NCI-H2196 treated with DMSO at 0.1 percent for 48 hours (cell line): ENCODE results near the gene TSPAN1.
A peak's percentile ranks its signal among the peaks of the same experiment; 100 is the strongest.

Source experiments
- DNase-seq: peaks from one replicate; lab custom pipeline; 2025; ENCODE audit not compliant: unreplicated experiment; lab: John Stamatoyannopoulos, UW

The TSPAN1 gene

DNA sequence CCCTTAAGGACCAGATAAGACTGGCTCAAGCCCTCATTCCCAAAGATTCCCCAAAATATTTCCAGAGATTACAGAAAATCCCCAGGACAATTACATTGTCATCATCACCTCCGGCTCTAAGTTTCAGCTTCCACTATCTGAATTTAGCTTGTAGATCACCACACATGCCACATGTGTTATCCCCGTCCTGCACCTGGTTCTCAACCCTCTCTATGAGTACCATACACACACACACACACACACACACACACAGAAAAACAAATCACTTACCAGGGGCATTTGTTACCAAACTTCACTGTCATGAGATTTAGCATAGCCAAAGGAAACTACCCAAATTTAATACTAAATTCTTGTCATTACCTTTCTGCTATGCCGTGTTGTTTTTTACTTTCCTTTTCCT is 15.4 kb upstream of the TSPAN1 start:
- no peak for DNase-seq

DNA sequence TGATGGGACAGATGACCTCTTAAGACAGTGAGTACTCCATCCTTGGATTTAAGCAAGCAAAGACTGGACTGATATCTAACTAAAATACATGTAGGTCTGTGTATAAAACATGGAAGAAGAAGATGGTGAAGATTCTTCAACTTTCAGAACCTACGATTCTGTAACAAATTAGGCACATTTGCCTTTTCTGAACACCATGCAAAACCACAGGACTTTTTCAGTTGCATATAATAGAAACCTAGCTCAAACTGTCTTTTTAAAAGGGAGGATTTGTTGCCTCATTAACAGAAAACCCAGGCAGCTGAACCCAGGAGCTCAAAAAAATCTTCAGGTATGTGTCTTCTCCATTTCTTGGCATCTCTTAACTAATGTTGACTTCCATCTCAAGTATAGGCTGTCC is 14.7 kb upstream of the TSPAN1 start:
- no peak for DNase-seq

DNA sequence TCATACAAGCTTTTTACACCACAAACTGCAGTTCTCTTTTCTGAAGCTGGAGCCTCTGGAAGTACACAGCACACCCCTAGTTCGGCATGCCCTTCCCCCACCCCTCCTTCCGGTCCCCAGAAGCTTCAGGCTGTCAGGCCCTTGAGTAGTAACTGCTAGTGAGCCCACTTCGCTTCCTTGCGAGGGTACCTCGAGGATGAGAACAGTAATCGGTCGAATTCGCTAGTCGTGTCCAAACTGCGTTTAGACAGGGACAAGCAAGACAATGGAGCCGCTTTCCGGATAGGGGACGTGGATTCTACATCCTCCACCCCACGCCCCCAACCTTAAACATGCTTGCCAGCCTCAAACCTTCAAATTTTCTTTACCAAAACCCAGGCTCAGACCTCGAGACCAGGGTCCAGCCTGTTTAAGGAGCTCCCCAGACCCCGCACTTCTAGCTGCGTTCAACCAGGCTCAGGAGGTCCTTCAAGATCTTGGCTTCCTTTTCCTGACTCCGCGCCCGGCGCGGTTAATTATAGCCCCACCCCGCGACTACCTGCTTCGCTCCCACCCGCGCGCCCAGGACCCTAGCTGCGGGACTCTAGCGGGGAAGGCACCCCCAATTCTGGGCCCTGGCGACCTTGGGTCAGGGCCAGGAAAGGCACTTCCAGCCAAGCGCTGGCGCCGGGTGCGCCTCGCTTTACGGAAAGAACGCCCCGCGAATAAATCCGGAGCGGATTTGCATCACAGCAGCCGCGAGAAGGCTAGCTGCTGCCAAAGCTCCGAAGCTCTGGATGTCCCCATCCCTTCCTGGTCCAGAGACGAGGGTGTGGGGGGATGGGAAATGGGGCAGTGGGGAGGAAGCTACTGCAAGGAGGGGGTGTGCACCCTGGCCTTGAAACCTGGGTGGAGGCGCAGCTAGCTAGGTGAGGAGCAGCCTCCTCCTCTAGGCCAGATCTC is 8.1 kb upstream of the TSPAN1 start:
- DNase-seq = no peak

DNA sequence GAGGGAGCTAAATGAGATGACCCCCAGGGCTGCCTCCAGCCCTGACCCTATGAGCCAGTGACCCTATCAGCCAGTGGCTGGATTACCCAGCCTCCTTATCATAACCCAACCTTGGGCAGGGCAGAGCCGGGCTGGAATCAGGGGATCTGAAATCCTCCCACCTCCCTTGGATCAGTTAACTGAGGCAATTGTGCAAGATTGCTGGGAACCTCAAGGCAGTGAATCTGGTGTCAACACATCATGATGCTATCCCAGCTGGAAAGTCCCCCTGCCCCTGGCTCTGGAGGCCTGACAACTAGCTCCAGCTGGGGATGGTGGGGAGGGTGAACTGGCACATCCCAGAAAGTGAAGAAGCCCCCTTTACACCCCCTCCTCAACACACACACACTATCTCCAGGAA is 6.4 kb upstream of the TSPAN1 start:
- DNase-seq = no peak

DNA sequence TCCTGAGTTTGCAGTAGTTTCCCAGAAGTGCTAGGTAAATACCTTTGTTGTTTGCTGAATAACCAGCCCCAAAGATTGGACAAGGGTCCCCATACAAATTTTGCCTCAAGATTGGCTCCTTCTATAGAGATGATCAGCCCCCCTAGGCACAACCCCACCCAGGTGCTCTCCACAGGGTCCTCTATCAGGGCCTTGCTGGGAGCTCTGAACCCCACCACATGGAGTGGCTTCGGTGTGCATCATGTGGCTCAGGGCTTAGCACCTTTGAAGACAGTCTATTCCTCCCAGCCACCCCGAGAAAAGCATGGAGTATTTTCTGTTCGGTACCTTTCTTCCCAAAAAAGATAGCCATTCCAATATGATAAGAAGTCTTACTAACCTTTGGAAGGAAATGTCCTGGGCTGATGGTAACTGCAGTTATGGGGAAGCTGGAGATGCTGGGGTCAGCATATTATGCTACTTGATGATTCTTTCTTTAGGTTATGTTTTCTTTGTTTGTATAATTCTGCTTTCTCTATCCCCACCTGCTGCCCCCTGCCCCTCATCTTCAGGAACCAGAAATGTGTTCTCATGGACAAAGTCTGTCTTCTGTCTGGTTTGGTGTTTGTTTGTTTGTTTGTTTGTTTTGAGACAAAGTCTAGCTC is 5.0 kb upstream of the TSPAN1 start:
- DNase-seq = no peak

DNA sequence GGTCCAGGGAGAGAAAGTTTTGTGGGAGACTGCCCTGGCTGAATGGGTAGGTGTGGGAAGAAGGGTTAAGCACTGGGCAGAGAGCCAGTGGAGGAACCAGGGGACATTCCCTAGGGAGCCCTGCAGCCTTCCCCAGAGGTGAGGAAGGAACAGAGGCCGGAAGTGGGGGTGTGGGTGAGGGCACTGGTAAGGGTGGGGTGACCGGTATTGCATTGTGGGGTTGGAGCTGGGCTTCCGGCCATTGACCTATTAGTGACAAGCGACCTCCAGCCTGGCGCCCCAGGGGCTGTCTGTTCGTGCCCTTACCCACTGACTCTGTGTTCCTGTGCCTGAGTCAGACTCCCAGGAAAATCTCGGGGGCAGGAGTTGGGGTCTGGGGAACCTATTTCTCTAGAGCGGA is 3.5 kb upstream of the TSPAN1 start:
- no peak for DNase-seq

DNA sequence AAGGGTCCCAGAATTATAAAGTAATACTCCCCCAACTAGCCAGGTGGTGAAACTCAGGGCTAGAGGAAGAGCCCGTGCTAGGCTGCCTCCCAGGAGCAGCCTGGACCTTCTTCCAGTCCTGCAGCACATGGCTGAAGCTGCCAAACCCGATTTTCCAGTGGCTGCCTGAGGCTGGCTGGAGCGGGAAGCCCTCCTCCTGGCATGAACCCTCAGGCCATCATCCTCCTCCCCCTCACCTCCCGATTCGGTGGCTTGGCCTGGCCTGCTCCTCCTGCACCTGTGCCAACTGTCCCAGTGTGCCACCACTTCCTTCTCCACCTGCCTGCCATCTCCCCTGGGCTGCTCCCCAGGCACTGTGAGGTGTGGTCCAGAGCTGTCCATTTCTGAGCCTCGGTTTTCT is 3.0 kb upstream of the TSPAN1 start:
- DNase-seq = peak; percentile 17

DNA sequence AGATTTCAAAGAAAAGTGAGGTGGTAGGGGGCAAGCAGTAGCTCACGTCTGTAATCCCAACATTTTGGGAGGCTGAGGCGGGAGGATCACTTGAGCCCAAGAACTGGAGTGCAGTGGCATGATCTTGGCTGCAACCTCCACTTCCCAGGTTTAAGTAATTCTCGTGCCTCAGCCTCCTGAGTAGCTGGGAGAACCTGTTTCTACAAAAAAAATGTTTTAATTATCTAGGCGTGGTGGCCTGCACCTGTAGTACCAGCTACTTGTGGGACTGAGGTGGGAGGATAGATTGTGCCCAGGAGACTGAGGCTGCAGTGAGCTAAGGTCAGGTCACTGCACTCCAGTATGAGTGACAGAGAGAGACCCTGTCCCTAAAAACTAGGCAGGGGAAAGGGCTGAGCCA is 2.6 kb upstream of the TSPAN1 start:
- DNase-seq = no peak

DNA sequence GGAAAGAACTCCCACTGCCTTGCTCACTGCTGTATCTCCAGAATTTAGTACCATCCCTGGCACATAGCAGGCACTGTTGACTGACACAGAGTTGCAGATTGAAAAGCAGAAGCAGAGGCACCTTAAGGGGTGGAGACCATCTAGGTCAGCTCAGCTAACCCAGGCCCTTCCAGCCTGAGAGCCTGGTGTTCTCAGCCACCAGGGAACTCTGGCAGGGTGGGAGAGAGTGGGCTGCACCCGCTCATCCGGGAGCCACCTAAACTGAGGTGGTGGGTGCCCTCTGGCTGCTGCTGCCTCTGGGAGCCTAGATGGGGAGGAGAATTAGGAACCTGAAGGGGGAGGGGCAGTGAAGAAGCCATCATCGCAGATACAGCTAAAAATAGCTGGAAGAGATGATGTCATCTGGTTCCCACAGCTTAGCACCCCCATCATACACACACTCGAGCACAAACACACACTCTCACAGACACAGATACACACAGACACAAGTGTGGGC is 1.5 kb upstream of the TSPAN1 start:
- DNase-seq = peak; percentile 25

DNA sequence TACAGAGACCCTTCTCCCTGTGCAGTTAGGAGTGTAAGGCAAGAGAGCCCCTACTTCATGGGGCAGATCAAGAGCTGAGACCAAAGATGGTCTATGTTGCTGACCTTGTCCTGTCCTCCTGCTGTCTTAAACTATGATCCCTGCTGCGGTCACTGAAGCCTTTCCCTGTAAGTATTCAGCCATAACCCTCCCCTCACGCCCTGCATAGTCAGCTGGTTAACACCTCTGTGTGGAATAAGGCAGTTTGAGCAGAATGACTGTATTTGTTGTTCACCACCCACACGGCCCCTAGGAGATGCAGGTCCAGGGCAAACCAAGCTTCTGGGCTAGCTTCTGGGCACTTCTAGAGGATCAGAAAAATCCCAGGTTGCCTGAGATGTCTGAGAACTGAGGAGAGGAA is 356 bp downstream of the TSPAN1 start:
- DNase-seq = no peak

DNA sequence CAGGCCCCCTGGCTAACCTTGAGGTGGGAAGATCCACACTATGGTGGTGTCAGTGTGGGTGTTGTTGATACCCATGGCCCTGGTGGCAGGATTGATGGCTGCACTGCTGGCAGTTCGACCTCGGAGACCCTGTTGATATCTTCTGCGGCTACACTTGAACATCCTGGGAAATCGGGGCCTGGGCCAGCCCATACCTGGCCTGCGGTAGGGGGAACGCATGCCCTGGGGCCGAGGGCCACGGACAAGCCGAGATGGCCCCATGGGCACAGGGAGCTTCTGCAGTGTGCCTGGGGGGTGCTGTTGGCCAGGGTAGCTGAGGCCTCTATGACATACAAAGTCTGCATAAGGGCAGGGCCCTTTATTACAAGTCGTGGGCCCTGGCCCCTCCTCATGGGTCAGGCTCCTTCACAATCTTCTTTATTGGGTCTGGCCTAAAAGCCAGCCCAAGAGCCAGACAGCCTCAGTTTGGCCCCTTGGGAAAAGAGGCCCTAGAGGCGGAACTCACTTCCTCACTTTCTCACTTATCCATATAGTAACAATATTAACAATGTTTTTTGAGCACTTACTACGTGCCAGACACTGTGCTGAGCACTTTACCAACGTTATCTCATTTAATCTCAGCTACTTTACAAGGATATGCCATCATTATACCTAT is 1.5 kb downstream of the TSPAN1 start, which contains the start of gene P3R3URF:
TSS of gene P3R3URF (minus strand) at position 278 of the 655 bp plus-strand sequence. CDS start at position 261, 17 bp downstream.
- DNase-seq = no peak

DNA sequence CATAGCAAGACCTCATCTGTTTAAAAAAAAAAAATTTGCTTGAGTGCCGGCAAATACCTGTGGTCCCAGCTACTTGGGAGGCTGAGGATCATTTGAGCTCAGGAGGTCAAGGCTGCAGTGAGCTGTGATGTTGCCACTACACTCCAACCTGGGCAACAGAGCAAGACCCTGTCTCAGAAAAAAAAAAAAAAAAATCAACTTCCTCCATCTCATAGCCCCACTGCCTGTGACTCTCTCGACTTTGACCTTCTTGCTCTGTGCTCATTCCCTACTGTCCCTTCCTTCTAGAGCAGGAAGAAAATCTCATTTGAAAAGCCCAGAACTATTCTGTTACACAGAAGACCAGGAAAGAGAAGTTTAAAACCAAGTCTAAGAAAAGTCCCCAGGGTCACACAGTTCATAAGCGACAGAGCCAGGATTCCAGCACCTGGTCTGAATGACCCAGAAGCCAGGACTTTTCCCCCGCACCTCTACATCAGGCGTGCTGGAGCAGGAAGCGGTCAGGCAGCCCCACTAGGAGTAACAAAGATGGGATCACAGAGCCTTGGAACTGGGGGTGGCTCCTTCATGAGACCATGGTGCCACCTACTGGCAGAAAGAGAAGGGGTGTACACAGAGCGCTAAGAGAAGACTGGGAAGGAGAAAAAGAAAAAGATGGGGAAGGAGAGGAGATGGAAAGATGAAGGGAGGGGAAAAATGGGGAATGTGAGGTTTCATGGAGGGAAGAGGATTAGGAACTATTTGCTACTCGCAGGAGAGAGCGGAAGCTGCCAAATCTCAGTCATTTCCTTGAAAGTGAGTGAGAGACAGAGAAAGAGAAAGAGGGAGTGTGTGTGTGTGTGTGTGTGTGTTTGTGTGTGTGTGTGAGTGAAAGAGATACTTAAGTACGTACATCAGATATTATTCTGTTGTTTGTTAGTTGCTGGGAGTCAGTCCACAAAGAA is 4.5 kb downstream of the TSPAN1 start:
- peak; percentile 85 for DNase-seq

DNA sequence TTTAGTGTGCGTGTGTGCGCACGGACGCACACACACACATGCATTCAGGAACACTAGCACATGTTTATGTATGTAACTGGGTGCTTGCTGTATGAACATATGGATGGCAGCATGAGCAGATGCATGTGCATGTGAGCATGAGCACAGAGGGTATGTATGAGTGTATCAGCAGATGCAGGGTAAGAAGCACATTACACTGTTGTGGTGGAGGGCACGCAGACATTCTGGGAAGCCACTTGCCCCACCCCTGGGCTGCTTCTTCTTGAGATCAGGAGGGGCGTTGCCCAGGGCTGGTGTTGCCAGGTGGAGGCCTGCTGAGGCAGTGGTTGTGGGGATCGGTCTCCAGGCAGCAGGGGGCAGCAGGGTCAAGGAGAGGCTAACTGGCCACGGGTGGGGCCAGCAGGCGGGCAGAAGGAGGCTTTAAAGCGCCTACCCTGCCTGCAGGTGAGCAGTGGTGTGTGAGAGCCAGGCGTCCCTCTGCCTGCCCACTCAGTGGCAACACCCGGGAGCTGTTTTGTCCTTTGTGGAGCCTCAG is 5.3 kb downstream of the TSPAN1 start:
- DNase-seq = peak; percentile 85

DNA sequence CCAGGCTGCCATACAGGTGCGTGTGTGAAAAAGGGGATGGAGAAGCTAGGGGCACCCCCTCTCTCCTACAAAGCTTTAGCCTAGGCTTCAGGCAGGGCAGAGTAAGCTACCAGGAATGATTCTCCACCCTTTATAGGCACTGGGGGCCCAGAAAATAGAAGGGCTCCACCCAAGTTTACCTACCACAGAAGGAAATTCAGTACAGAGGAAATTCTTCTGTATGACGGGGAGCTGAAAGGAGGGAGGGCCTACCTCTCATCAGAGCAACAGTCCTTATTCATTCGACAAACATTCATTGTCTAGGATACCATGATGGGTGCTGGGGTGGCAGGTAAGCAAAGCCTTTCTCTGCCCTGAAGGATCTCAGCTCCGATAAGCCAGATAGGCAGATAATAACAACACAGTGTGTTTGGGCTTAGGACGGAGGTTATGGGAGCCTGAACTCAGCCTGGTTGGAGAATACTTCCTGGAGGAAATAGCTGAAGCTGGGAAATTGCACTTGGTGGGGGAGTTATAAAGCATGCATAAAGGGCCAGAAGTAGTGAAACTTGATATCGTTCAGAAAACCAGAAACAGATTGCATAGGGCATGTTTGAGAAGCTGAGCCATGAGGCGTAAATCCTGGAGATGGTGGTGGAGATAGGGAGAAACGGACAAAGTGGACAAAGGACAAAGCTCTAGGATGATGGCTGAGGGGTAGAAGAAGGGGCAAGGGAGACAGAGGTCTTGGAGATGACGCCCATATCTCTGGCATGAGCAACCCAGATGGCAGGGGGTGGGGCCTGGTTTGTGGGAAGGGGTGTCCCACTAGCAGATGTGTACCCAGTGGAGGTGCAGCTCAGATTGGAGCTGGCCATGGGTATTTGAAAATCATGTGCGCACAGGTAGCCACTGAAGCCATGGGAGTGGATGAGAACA is 6.7 kb downstream of the TSPAN1 start:
- DNase-seq = peak; percentile 15

DNA sequence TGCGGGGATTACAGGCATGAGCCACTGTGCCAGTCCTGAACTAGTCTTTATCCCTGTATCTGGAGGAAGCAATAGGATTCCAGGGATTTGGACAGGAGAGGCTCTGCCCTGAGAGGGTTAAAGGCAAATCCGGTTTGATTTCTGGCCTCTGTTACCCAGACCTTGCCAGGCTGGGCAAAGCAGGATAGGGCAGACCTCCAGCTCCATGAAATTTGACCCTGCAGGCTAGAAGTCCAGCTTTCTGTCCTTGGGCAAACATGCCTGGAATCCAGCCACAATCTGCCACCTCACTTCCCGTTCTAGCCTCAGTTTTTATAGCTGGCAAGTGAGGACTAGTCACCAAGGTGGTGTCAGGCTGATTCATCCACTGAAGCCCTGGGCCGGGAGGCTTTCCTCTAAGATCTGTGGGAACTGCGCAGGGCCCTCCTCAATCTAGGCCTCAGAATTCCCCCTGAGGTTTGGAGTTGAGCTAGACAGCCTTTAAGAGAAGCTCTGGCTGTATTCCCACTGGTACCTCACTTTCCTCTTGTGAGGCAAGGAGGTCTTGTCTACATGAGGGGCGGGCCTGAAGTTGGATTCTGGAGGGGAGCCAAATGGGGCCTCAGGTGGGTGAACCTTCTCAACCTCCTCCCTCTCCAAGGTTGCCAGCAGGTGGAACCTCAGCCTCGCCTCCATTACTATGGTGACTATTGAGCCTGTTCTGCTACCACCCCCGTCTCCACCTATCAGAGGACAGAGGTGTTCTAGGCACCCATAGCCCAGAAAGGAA is 8.4 kb downstream of the TSPAN1 start:
- DNase-seq = peak; percentile 96

DNA sequence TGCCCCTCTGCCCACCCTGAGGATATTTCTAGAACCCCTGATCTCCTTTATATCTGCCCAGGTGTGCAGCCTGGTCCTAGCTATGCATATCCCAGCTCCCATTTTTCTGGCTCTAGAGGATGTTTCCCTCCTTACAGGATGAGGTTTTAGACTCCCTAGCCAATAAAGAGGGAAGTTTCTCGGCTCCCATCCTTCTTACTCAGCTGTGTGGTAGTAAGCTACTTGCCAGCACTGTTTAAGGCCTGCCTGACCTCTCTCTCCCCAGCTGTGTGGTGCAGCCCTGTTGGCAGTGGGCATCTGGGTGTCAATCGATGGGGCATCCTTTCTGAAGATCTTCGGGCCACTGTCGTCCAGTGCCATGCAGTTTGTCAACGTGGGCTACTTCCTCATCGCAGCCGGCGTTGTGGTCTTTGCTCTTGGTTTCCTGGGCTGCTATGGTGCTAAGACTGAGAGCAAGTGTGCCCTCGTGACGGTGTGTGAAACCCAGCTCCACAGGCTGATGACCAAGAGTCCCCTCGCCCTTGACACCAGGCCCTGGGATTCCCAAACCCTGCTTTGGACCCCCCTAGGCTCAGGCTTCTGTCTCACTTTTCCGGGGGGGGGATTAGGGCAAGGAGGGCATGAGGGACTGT is 9.2 kb downstream of the TSPAN1 start:
- DNase-seq = no peak

DNA sequence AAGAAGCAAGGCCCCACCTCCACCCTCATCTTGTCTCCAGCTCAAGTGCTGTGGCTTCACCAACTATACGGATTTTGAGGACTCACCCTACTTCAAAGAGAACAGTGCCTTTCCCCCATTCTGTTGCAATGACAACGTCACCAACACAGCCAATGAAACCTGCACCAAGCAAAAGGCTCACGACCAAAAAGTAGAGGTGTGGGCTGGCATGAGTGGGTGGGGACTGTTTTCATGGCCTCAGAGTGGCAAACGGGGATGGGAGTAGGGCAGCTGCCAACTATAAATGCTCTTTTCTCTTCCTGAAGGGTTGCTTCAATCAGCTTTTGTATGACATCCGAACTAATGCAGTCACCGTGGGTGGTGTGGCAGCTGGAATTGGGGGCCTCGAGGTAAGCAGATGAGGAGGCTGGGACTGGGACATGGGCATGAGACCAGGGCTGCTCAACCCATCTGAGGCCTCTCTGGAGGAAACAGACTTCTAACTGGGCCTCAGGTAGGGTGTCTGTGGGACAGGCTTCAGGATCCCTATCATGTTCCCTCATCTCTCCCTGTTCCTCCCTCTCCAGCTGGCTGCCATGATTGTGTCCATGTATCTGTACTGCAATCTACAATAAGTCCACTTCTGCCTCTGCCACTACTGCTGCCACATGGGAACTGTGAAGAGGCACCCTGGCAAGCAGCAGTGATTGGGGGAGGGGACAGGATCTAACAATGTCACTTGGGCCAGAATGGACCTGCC is 10.2 kb downstream of the TSPAN1 start:
- no peak for DNase-seq
